ENCODE results near the gene ICA1. TPM values are rescaled to one million over a fixed set of nuclear protein-coding genes. Genes with fewer than 3 reads are reported as not detected.

Gene ICA1
- total RNA-seq, 6 donors from 2014 or later: 19.3 to 85.4 (median 44.6) TPM

GRCh38 chr7:8220376-8221100 is 41.4 kb downstream of the ICA1 start:
- peaks cover 0 to 35% (median 4%) of the 10 kb centered on the region in 4 donors for H3K36me3 ChIP-seq
- no peak overlapping the region for H3K27ac ChIP-seq
- WGBS, 2 donors: 79 to 87% methylated on average over 7 of the region's 7 CpGs
- H3K4me3 ChIP-seq: no peak overlapping the region
- DNase-seq: no peak
- no peaks in the 10 kb centered on the region for H3K9me3 ChIP-seq
- ATAC-seq (ENCODE audit: low FRiP score in 2 of 2): no peak
- H3K27me3 ChIP-seq: no peaks in the 10 kb centered on the region
- TF ChIP-seq POLR2AphosphoS5 (IDR thresholded peaks at IDR 0.05) (no peak), CTCF (IDR thresholded peaks at IDR 0.05) (no peak), EP300 (IDR thresholded peaks at IDR 0.05) (no peak), POLR2A (IDR thresholded peaks at IDR 0.05) (no peak)
- H3K4me1 ChIP-seq: peaks cover 0 to 2% (median 0%) of the 10 kb centered on the region in 4 donors

- no peak overlapping the region for H3K4me3 ChIP-seq
- peaks cover 0 to 6% (median 1%) of the 10 kb centered on the region in 4 donors for H3K4me1 ChIP-seq
- H3K27ac ChIP-seq: no peak overlapping the region
- DNase-seq (no peak), ATAC-seq (ENCODE audit: low FRiP score in 2 of 2) (peak; percentile 64 to 67)
- WGBS, 2 donors: 57 to 59% methylated on average over 7 of the region's 7 CpGs
- H3K27me3 ChIP-seq: no peaks in the 10 kb centered on the region
- TF ChIP-seq POLR2A (IDR thresholded peaks at IDR 0.05) (no peak), POLR2AphosphoS5 (IDR thresholded peaks at IDR 0.05) (no peak), CTCF (IDR thresholded peaks at IDR 0.05) (peak; percentile 47 to 83 (median 72)), EP300 (IDR thresholded peaks at IDR 0.05) (no peak)
- no peaks in the 10 kb centered on the region for H3K9me3 ChIP-seq
- peaks cover 0 to 37% (median 4%) of the 10 kb centered on the region in 4 donors for H3K36me3 ChIP-seq
These were observed 44.5 kb downstream of the ICA1 start for GRCh38 chr7:8217200-8218068.

- H3K9me3 ChIP-seq: no peaks in the 10 kb centered on the region
- no peak for DNase-seq
- no peak overlapping the region for H3K4me3 ChIP-seq
- 88 to 96% methylated on average over 3 of the region's 3 CpGs for WGBS, 2 donors
- peaks cover 0 to 34% (median 4%) of the 10 kb centered on the region in 4 donors for H3K36me3 ChIP-seq
- peaks cover 0 to 13% (median 1%) of the 10 kb centered on the region in 4 donors for H3K4me1 ChIP-seq
- no peak for ATAC-seq (ENCODE audit: low FRiP score in 2 of 2)
- no peaks in the 10 kb centered on the region for H3K27me3 ChIP-seq
- TF ChIP-seq POLR2A (IDR thresholded peaks at IDR 0.05) (no peak), CTCF (IDR thresholded peaks at IDR 0.05) (no peak), EP300 (IDR thresholded peaks at IDR 0.05) (no peak), POLR2AphosphoS5 (IDR thresholded peaks at IDR 0.05) (no peak)
- H3K27ac ChIP-seq: no peak overlapping the region
These were observed 45.7 kb downstream of the ICA1 start for GRCh38 chr7:8216334-8216690.

- 83 to 88% methylated on average over 6 of the region's 6 CpGs for WGBS, 2 donors
These were observed 46.2 kb downstream of the ICA1 start for GRCh38 chr7:8215648-8216333.

More at GRCh38 chr7:8215648-8216333, 46.2 kb downstream of the ICA1 start:
- DNase-seq: no peak
- peaks cover 0 to 13% (median 1%) of the 10 kb centered on the region in 4 donors for H3K4me1 ChIP-seq
- no peaks in the 10 kb centered on the region for H3K27me3 ChIP-seq
- no peaks in the 10 kb centered on the region for H3K9me3 ChIP-seq
- no peak for TF ChIP-seq POLR2A (IDR thresholded peaks at IDR 0.05)
- no peak for TF ChIP-seq POLR2AphosphoS5 (IDR thresholded peaks at IDR 0.05)
- TF ChIP-seq CTCF (IDR thresholded peaks at IDR 0.05): no peak
- TF ChIP-seq EP300 (IDR thresholded peaks at IDR 0.05): no peak
- H3K36me3 ChIP-seq: peaks cover 0 to 29% (median 4%) of the 10 kb centered on the region in 4 donors
- no peak overlapping the region for H3K27ac ChIP-seq
- ATAC-seq (ENCODE audit: low FRiP score in 2 of 2): no peak
- no peak overlapping the region for H3K4me3 ChIP-seq
